ENCODE measurements around the gene TASOR.

DNA sequence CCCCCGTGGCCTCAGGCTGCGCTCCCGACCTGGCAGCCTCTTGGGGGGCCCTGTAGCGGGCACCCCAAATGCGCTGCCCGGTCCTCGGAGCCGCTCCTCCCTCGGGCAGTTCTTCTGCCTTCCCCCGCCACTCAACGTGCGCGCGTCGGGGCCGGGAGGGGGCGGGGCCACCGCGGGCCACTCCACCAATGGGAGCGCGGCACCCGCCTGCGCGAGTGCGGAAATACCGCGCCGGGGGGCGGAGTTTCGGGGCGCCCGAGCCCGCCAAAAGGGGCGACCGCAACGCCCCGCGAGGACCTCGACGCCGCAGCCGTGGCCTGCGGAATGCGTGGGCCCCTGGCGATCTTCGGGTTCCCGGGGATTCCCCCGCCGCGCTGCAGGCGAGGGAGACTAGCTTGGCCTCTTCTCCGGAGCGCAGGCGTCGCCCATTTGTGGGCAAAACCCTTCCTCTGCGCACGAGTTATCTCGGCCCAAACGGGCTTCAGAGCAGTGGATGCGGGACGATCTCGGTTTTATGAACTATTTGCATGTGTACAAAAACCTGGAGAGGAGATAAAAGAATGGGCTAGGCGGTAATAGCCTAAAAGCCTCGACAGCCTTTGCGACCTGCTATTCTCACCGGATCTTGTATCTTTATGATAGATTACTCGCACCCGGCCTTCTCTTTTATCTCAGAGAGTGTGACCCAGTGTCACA is at the start of gene TASOR:
- TF ChIP-seq, protein P1, sequence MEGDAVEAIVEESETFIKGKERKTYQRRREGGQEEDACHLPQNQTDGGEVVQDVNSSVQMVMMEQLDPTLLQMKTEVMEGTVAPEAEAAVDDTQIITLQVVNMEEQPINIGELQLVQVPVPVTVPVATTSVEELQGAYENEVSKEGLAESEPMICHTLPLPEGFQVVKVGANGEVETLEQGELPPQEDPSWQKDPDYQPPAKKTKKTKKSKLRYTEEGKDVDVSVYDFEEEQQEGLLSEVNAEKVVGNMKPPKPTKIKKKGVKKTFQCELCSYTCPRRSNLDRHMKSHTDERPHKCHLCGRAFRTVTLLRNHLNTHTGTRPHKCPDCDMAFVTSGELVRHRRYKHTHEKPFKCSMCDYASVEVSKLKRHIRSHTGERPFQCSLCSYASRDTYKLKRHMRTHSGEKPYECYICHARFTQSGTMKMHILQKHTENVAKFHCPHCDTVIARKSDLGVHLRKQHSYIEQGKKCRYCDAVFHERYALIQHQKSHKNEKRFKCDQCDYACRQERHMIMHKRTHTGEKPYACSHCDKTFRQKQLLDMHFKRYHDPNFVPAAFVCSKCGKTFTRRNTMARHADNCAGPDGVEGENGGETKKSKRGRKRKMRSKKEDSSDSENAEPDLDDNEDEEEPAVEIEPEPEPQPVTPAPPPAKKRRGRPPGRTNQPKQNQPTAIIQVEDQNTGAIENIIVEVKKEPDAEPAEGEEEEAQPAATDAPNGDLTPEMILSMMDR (IDR thresholded peaks at IDR 0.05) = no peak
- peak in 3 of 4 donors; percentile 33 to 90 (median 69) for TF ChIP-seq POLR2A (IDR thresholded peaks at IDR 0.05)
